ENCODE measurements around the gene ARHGAP45. TPM values are rescaled to one million over a fixed set of nuclear protein-coding genes. Genes with fewer than 3 reads are reported as not detected.

ARHGAP45 gene
- total and polyA plus RNA-seq, 2 of the 8 experiments (the other 6 are each of a cell fraction or from before 2014, with no cell fraction given), result 31.4 to 41.8 TPM

DNA sequence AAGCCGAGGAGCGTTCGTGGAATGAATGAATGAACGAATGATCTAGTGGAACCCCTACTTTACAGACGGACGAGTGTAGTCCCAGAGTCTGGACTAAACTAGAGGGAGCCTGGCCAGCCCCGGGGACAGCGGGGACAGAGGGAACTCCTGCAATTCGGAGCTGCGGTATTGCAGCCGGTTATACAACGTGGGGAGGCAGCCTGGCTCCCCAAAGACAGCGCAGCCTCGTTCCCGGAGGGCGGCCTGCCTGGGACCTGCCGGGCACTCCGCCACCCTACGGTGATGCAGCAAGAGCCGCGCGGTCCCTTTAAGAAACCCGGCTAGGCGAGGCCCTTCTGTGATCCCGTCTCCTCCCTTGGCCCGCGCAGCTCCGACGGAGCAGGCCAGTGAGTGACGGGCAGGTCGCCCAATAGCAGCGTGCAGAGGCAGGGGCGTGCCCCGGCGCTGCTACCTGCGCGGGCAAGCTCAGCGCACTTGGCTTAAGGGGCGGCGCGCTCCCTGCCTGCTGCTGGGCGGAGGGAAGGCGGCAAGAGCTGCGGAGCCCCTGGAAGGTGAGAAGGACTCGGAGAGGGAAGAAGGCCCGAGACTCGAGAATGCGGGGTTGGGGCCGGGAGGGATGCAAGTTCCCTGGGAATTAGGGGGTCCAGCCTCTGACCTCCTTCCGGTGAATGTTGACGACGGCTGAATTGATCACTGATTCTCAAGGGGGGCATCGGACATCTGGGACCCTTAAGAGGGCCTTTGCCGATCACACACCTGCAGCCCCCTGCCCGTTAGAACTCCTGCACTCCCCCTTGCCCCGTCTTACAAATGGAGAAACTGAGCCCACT lies 27.1 kb upstream of the ARHGAP45 start, which contains the start of gene ABCA7 (continued):
- TF ChIP-seq CEBPB (IDR thresholded peaks at IDR 0.05; ENCODE audit: low read depth, low read length) (no peak), HDAC2 (IDR thresholded peaks at IDR 0.05; ENCODE audit: borderline replicate concordance in 1 of 2, low read depth in 2 of 2, low read length in 2 of 2) (peak in 1 of 2 experiments; percentile 69; a peak in 1 of 4 replicates), RAD21 (IDR thresholded peaks at IDR 0.05 in 1 of 2, conservative IDR thresholded peaks at IDR 0.05 in 1 of 2; ENCODE audit: low read depth in 2 of 2, low read length in 2 of 2) (peak in 1 of 2 experiments; percentile 14; a peak in 1 of 4 replicates), CREB1 (IDR thresholded peaks at IDR 0.05) (peak; percentile 84), CHD2 (IDR thresholded peaks at IDR 0.05; ENCODE audit: low read length) (peak; percentile 90), KDM1A (IDR thresholded peaks at IDR 0.05; ENCODE audit: borderline replicate concordance, low read length) (0 out of 2 replicates have a peak, but pooled peaks have one; percentile 6), CBX8 (IDR thresholded peaks at IDR 0.05; ENCODE audit: borderline replicate concordance, low read depth, low read length) (no peak), POLR2A (IDR thresholded peaks at IDR 0.05; ENCODE audit: control extremely low read depth in 1 of 2, low read depth in 2 of 2, low read length in 2 of 2) (peak in 1 of 2 experiments; percentile 16; a peak in 2 of 3 replicates), SP2 (IDR thresholded peaks at IDR 0.05; ENCODE audit: low read length) (peak; percentile 67), GABPA (IDR thresholded peaks at IDR 0.05; ENCODE audit: borderline replicate concordance, insufficient read depth, low read length) (peak; percentile 49; the same call in 1 of the 2 replicates), NRF1 (IDR thresholded peaks at IDR 0.05; ENCODE audit: low read depth, low read length) (peak; percentile 56), TEAD4 (IDR thresholded peaks at IDR 0.05; ENCODE audit: low read depth, low read length) (no peak), E2F6 (IDR thresholded peaks at IDR 0.05) (peak; percentile 54; the same call in 1 of the 2 replicates)
- TF ChIP-seq, protein P1, sequence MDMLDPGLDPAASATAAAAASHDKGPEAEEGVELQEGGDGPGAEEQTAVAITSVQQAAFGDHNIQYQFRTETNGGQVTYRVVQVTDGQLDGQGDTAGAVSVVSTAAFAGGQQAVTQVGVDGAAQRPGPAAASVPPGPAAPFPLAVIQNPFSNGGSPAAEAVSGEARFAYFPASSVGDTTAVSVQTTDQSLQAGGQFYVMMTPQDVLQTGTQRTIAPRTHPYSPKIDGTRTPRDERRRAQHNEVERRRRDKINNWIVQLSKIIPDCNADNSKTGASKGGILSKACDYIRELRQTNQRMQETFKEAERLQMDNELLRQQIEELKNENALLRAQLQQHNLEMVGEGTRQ (IDR thresholded peaks at IDR 0.05; ENCODE audit: low read length), result peak; percentile 24; the same call in 1 of the 2 replicates
- TF ChIP-seq, protein P2, sequence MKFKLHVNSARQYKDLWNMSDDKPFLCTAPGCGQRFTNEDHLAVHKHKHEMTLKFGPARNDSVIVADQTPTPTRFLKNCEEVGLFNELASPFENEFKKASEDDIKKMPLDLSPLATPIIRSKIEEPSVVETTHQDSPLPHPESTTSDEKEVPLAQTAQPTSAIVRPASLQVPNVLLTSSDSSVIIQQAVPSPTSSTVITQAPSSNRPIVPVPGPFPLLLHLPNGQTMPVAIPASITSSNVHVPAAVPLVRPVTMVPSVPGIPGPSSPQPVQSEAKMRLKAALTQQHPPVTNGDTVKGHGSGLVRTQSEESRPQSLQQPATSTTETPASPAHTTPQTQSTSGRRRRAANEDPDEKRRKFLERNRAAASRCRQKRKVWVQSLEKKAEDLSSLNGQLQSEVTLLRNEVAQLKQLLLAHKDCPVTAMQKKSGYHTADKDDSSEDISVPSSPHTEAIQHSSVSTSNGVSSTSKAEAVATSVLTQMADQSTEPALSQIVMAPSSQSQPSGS (IDR thresholded peaks at IDR 0.05; ENCODE audit: low read length), result peak; percentile 54
